IMR-90 (cell line): ENCODE data around the gene COPS2. TPM values are rescaled to one million over a fixed set of nuclear protein-coding genes. Genes with fewer than 3 reads are reported as not detected.

ENCODE experiments used
- ATAC-seq: fragments of 200-7000 bp; cut with Tn5 transposase; 2 replicates; pipeline ENCODE4 v1.9.1; 2020; ENCODE audit warnings: low read depth, mild to moderate bottlenecking, moderate library complexity
- BruUV-seq: library from RNA; stranded (reverse); fragments of 400-500 nt; replicated peaks from 2 replicates; lab custom pipeline; 2021; lab: Mats Ljungman, UMichigan
- CTCF ChIA-PET: fragments of 300-600 bp; formaldehyde crosslinking; extraction: SDS; loops from one replicate; lab custom pipeline; 2021; ENCODE audit warnings: antibody characterized with exemption; lab: Yijun Ruan, JAX
- POLR2A ChIA-PET: fragments of 300-600 bp; sonication (Branson Sonifier 250); formaldehyde crosslinking; loops from one replicate; lab custom pipeline; 2022; ENCODE audit warnings: antibody characterized with exemption; ENCODE audit not compliant: unreplicated experiment; lab: Charles Lee
- DNase-seq: peaks from one replicate; pipeline ENCODE4 v3.0.0; 2013
- H2AFZ ChIP-seq: replicated peaks from 2 replicates; pipeline ENCODE3; 2013; ENCODE audit warnings: low read length, mild to moderate bottlenecking; ENCODE audit not compliant: poor library complexity
- H2AK5ac ChIP-seq: 2 replicates; pipeline ENCODE4 v1.6.1; 2013; ENCODE audit warnings: low read depth, low read length, inconsistent platforms
- H2AK9ac ChIP-seq: replicated peaks from 2 replicates; pipeline ENCODE3; 2013; ENCODE audit warnings: mild to moderate bottlenecking, low read depth, low read length, moderate library complexity; ENCODE audit not compliant: poor library complexity
- H2BK120ac ChIP-seq: 2 replicates; pipeline ENCODE4 v1.6.1; 2013; ENCODE audit warnings: low read depth, low read length, inconsistent platforms
- H2BK15ac ChIP-seq: 3 replicates; pipeline ENCODE4 v1.6.1; 2013; ENCODE audit warnings: low read depth, low read length, inconsistent platforms
- H2BK20ac ChIP-seq: 2 replicates; pipeline ENCODE4 v1.6.1; 2013; ENCODE audit warnings: low read depth, mild to moderate bottlenecking, inconsistent platforms, low read length, moderate library complexity
- H2BK5ac ChIP-seq: 2 replicates; pipeline ENCODE4 v1.6.1; 2013; ENCODE audit warnings: mild to moderate bottlenecking, low read depth, low read length, inconsistent platforms; ENCODE audit not compliant: poor library complexity, severe bottlenecking
- H3K14ac ChIP-seq: replicated peaks from 2 replicates; pipeline ENCODE4 v1.6.1; 2013; ENCODE audit warnings: low read depth, low read length, inconsistent platforms
- H3K18ac ChIP-seq: 2 replicates; pipeline ENCODE4 v1.6.1; 2013; ENCODE audit warnings: low read depth, low read length, control low read depth
- H3K23ac ChIP-seq: 2 replicates; pipeline ENCODE4 v1.6.1; 2013; ENCODE audit warnings: low read depth, low read length, inconsistent platforms
- H3K27ac ChIP-seq: 2 replicates; pipeline ENCODE4 v1.5.1; 2013; ENCODE audit warnings: mild to moderate bottlenecking, control low read depth, low read length; ENCODE audit not compliant: insufficient read depth
- H3K27me3 ChIP-seq: 2 replicates; pipeline ENCODE4 v1.6.1; 2013; ENCODE audit warnings: low read length; ENCODE audit not compliant: control insufficient read depth, insufficient read depth
- H3K36me3 ChIP-seq: 2 replicates; pipeline ENCODE4 v1.6.1; 2013; ENCODE audit warnings: low read length, mixed read lengths; ENCODE audit not compliant: control insufficient read depth, insufficient read depth
- H3K4ac ChIP-seq: 2 replicates; pipeline ENCODE4 v1.6.1; 2013; ENCODE audit warnings: low read depth, low read length, inconsistent platforms
- H3K4me1 ChIP-seq: 2 replicates; pipeline ENCODE4 v1.6.1; 2013; ENCODE audit warnings: low read length, mixed read lengths; ENCODE audit not compliant: control insufficient read depth, insufficient read depth
- H3K4me2 ChIP-seq: 2 replicates; pipeline ENCODE4 v1.6.1; 2013; ENCODE audit warnings: low read depth, mild to moderate bottlenecking, control low read depth, low read length, moderate library complexity
- H3K4me3 ChIP-seq: 2 replicates; pipeline ENCODE4 v1.5.1; 2013; ENCODE audit warnings: low read depth, mild to moderate bottlenecking, control low read depth, low read length, moderate library complexity; ENCODE audit not compliant: insufficient read depth
- H3K56ac ChIP-seq: 2 replicates; pipeline ENCODE4 v1.6.1; 2013; ENCODE audit warnings: low read length, inconsistent platforms; ENCODE audit not compliant: insufficient read depth; ENCODE audit errors: extremely low read depth
- H3K79me1 ChIP-seq, 2 experiments: 2 replicates each; pipeline ENCODE4 v1.6.1; 2013; ENCODE audit warnings: low read length in 2 of 2, inconsistent platforms in 1 of 2, low read depth in 1 of 2
- H3K9ac ChIP-seq: 2 replicates; pipeline ENCODE4 v1.6.1; 2013; ENCODE audit warnings: low read depth, low read length, control low read depth
- H3K9me1 ChIP-seq: 2 replicates; pipeline ENCODE4 v1.6.1; 2013; ENCODE audit warnings: low read length, inconsistent platforms; ENCODE audit not compliant: insufficient read depth
- H3K9me3 ChIP-seq: 2 replicates; pipeline ENCODE4 v1.6.1; 2013; ENCODE audit warnings: low read length; ENCODE audit not compliant: control insufficient read depth, insufficient read depth
- H4K20me1 ChIP-seq: 2 replicates; pipeline ENCODE4 v1.6.1; 2013; ENCODE audit warnings: low read length, inconsistent platforms; ENCODE audit not compliant: insufficient read depth
- H4K5ac ChIP-seq: 2 replicates; pipeline ENCODE4 v1.6.1; 2013; ENCODE audit warnings: mild to moderate bottlenecking, low read depth, low read length, control low read depth
- H4K8ac ChIP-seq, 2 experiments: 2 replicates each; pipeline ENCODE4 v1.6.1; 2013; ENCODE audit warnings: low read depth in 2 of 2, low read length in 2 of 2, control low read depth in 1 of 2, inconsistent platforms in 1 of 2
- H4K91ac ChIP-seq: 2 replicates; pipeline ENCODE4 v1.6.1; 2013; ENCODE audit warnings: low read depth, low read length, inconsistent platforms; ENCODE audit not compliant: insufficient read depth
- BHLHE40 ChIP-seq: fragments of 150-350 bp; IDR thresholded peaks from 2 replicates; pipeline ENCODE4 v1.6.1; 2016; ENCODE audit warnings: mild to moderate bottlenecking, low read depth, low read length
- CEBPB ChIP-seq: IDR thresholded peaks from 2 replicates; pipeline ENCODE4 v1.6.1; 2012; ENCODE audit warnings: low read depth, low read length, improper control_type of control experiment
- CHD1 ChIP-seq: IDR thresholded peaks from 2 replicates; pipeline ENCODE4 v1.6.1; 2012; ENCODE audit warnings: low read depth, low read length, improper control_type of control experiment
- CTCF ChIP-seq: conservative IDR thresholded peaks from 2 replicates; pipeline ENCODE4 v1.5.1; 2012; ENCODE audit warnings: mild to moderate bottlenecking, low read depth, low read length, improper control_type of control experiment
- ELK1 ChIP-seq: fragments of 150-350 bp; IDR thresholded peaks from 2 replicates; pipeline ENCODE4 v1.6.1; 2016; ENCODE audit warnings: low read depth, mild to moderate bottlenecking, low read length, moderate library complexity, borderline replicate concordance
- FOS ChIP-seq: fragments of 150-350 bp; IDR thresholded peaks from 2 replicates; pipeline ENCODE4 v1.6.1; 2016; ENCODE audit warnings: low read depth, low read length
- MAFK ChIP-seq: IDR thresholded peaks from 2 replicates; pipeline ENCODE4 v1.6.1; 2012; ENCODE audit warnings: low read depth, low read length, improper control_type of control experiment
- MAZ ChIP-seq: IDR thresholded peaks from 2 replicates; pipeline ENCODE4 v1.6.1; 2012; ENCODE audit warnings: low read depth, mild to moderate bottlenecking, low read length, improper control_type of control experiment, moderate library complexity, borderline replicate concordance
- MXI1 ChIP-seq: IDR thresholded peaks from 2 replicates; pipeline ENCODE4 v1.6.1; 2012; ENCODE audit warnings: low read depth, mild to moderate bottlenecking, low read length, moderate library complexity, borderline replicate concordance
- NFE2L2 ChIP-seq: fragments of 150-350 bp; IDR thresholded peaks from 2 replicates; pipeline ENCODE4 v1.6.1; 2016; ENCODE audit warnings: low read depth, mild to moderate bottlenecking, low read length
- POLR2A ChIP-seq: IDR thresholded peaks from 2 replicates; pipeline ENCODE4 v1.6.1; 2012; ENCODE audit warnings: mild to moderate bottlenecking, low read depth, low read length
- RAD21 ChIP-seq: IDR thresholded peaks from 2 replicates; pipeline ENCODE4 v1.6.1; 2012; ENCODE audit warnings: low read length, improper control_type of control experiment
- RCOR1 ChIP-seq: IDR thresholded peaks from 2 replicates; pipeline ENCODE4 v1.6.1; 2012; ENCODE audit warnings: mild to moderate bottlenecking, low read length, improper control_type of control experiment; ENCODE audit not compliant: insufficient replicate concordance
- RFX5 ChIP-seq: IDR thresholded peaks from 2 replicates; pipeline ENCODE4 v1.8.0; 2012; ENCODE audit warnings: low read depth, mild to moderate bottlenecking, low read length, moderate library complexity
- SMC3 ChIP-seq: fragments of 150-350 bp; IDR thresholded peaks from 2 replicates; pipeline ENCODE4 v1.6.1; 2016; ENCODE audit warnings: low read depth, mild to moderate bottlenecking, antibody characterized with exemption, low read length, moderate library complexity
- USF2 ChIP-seq: fragments of 150-350 bp; IDR thresholded peaks from 2 replicates; pipeline ENCODE4 v1.6.1; 2017; ENCODE audit warnings: mild to moderate bottlenecking, antibody characterized with exemption, low read length, low read depth
- WGBS, 2 experiments: methylation state at CpG; one replicate each; pipeline versions ENCODE4 v1.1.5 to v1.1.7; 2013; ENCODE audit warnings: missing lambda C conversion rate in 2 of 2; ENCODE audit not compliant: insufficient read length in 1 of 2; ENCODE audit errors: extremely low coverage in 2 of 2; 5-methylcytosine and 5-hydroxymethylcytosine counted together
- dilution Hi-C: fragments of 300-500 bp; cut with HindIII; formaldehyde crosslinking; loops from one replicate; pipeline ENCODE4 v1.14.3; 2018; ENCODE audit warnings: low sequenced_read_pairs; ENCODE audit not compliant: unreplicated experiment
- in situ Hi-C: fragments of 300-500 bp; cut with MboI; formaldehyde crosslinking; loops from 3 replicates; pipeline ENCODE4 v1.14.3; 2019; ENCODE audit warnings: low sequenced_read_pairs, inconsistent platforms, mixed read lengths
- intact Hi-C: fragments of 100-400 bp; cut with micrococcal nuclease; formaldehyde crosslinking; loops from 2 replicates; pipeline ENCODE4 v1.10.0; 2022
- polyA plus RNA-seq, 3 experiments: library from polyadenylated mRNA; depleted of rRNA; stranded (reverse); fragments of >200 nt; gene quantifications; 2 replicates each; pipeline ENCODE4 v1.2.3, GENCODE V29; 2012; ENCODE audit warnings: low replicate concordance in 1 of 3
- total RNA-seq: library from RNA; depleted of rRNA; stranded (reverse); fragments of >200 nt; gene quantifications from 2 replicates; pipeline ENCODE4 v1.2.3, GENCODE V29; 2012

COPS2 gene
- total and polyA plus RNA-seq, 2 of the 4 experiments (the other 2 are of a cell fraction): 54.6 to 75.6 TPM

- H3K4me1 ChIP-seq: no peaks in the 10 kb centered on the region
- no peak overlapping the region for H3K4me3 ChIP-seq
- H2BK20ac ChIP-seq: no peak overlapping the region
- no peak overlapping the region for H4K91ac ChIP-seq
- H3K9me1 ChIP-seq: no peaks in the 10 kb centered on the region
- no peak overlapping the region for H2BK15ac ChIP-seq
- no peaks in the 10 kb centered on the region for H3K9me3 ChIP-seq
- no peak overlapping the region for H3K56ac ChIP-seq
- in situ Hi-C loops: no loop called here
- H3K9ac ChIP-seq: no peak overlapping the region
- H4K20me1 ChIP-seq: no peaks in the 10 kb centered on the region
- DNase-seq (no peak), ATAC-seq (no peak)
- no peak overlapping the region for H2BK5ac ChIP-seq
- no peak overlapping the region for H4K5ac ChIP-seq
- WGBS, 2 experiments: no CpG with 5 or more reads among the region's 1 CpG
- no peak overlapping the region for H3K4me2 ChIP-seq
- ChIA-PET CTCF (no interaction called here), POLR2A (no interaction called here)
- dilution Hi-C loops: no loop called here
- no peak for TF ChIP-seq RFX5
- TF ChIP-seq RAD21: no peak
- TF ChIP-seq FOS: no peak
- no peak for TF ChIP-seq CEBPB
- no peak for TF ChIP-seq MAZ
- TF ChIP-seq SMC3: no peak
- TF ChIP-seq CTCF: no peak
- no peak for TF ChIP-seq BHLHE40
- no peak for TF ChIP-seq ELK1
- no peak for TF ChIP-seq NFE2L2
- TF ChIP-seq USF2: no peak
- no peak for TF ChIP-seq MAFK
- no peak for TF ChIP-seq CHD1
- TF ChIP-seq POLR2A: no peak
- TF ChIP-seq RCOR1: no peak
- TF ChIP-seq MXI1: no peak
- H2BK120ac ChIP-seq: no peak overlapping the region
- H4K8ac ChIP-seq: no peak overlapping the region
- intact Hi-C loops: no loop called here
- H3K18ac ChIP-seq: no peak overlapping the region
- H3K14ac ChIP-seq: no peak overlapping the region
- H2AK5ac ChIP-seq: no peak overlapping the region
- H3K27ac ChIP-seq: no peak overlapping the region
- H3K79me1 ChIP-seq: no peaks in the 10 kb centered on the region; a peak in 1 of 4 replicates
- no peak overlapping the region for H2AK9ac ChIP-seq
- H3K4ac ChIP-seq: no peak overlapping the region
- BruUV-seq: no TSS peak
- no peak overlapping the region for H3K23ac ChIP-seq
- 0 out of 2 replicates have a peak, but pooled peaks cover 7% of the 10 kb centered on the region for H3K36me3 ChIP-seq
- H2AFZ ChIP-seq: no peak overlapping the region
- H3K27me3 ChIP-seq: no peaks in the 10 kb centered on the region
These were observed 33.5 kb downstream of the COPS2 start for GRCh38 chr15:49121901-49122300.
